Sigmoid colon (tissue), 7 donors: ENCODE results near the gene CHRNA7. TPM values are rescaled to one million over a fixed set of nuclear protein-coding genes. Genes with fewer than 3 reads are reported as not detected.

ENCODE experiments used
- DNase-seq: peaks from one replicate; pipeline ENCODE4 v3.0.0-alpha.2; 2019
- H3K27ac ChIP-seq, 4 donors: fragments of 200-600 bp; sonication (generic); one replicate each; pipeline ENCODE4 v1.5.1; 2016 to 2019; ENCODE audit warnings: mild to moderate bottlenecking in 1 of 4
- H3K27me3 ChIP-seq, 3 donors: fragments of 200-600 bp; sonication (generic); one replicate each; pipeline ENCODE4 v1.5.1; 2019; ENCODE audit warnings: mild to moderate bottlenecking in 1 of 3
- H3K36me3 ChIP-seq, 4 donors: fragments of 200-600 bp; sonication (generic); one replicate each; pipeline ENCODE4 v1.5.1; 2016 to 2019
- H3K4me1 ChIP-seq, 4 donors: fragments of 200-600 bp; sonication (generic); one replicate each; pipeline ENCODE4 v1.5.1; 2017 to 2019
- H3K4me3 ChIP-seq, 4 donors: fragments of 200-600 bp; sonication (generic); one replicate each; pipeline ENCODE4 v1.5.1; 2017 to 2019; ENCODE audit warnings: mild to moderate bottlenecking in 2 of 4, moderate library complexity in 1 of 4
- H3K9me3 ChIP-seq, 4 donors: fragments of 200-600 bp in 3 of 4; sonication (generic) in 3 of 4; one replicate each; pipeline versions ENCODE4 v1.5.1 to v1.6.1; 2013 to 2019
- CTCF ChIP-seq, 4 experiments: fragments of 450-650 bp in 3 of 4; fragments of 200-600 bp in 1 of 4; IDR thresholded peaks; one replicate each; pipeline ENCODE4 v1.5.1; 2016 to 2019; ENCODE audit warnings: antibody characterized with exemption in 4 of 4, mild to moderate bottlenecking in 3 of 4, moderate library complexity in 2 of 4
- EP300 ChIP-seq, 4 donors: sonication (generic); formaldehyde crosslinking; IDR thresholded peaks; one replicate each; pipeline ENCODE4 v1.6.1; 2017; ENCODE audit warnings: antibody characterized with exemption in 4 of 4
- POLR2A ChIP-seq, 2 donors: fragments of 450-650 bp; IDR thresholded peaks; one replicate each; pipeline ENCODE4 v1.6.1; 2016; ENCODE audit warnings: antibody characterized with exemption in 2 of 2, mild to moderate bottlenecking in 2 of 2, moderate library complexity in 2 of 2
- POLR2AphosphoS5 ChIP-seq, 4 donors: sonication (generic); formaldehyde crosslinking; IDR thresholded peaks; one replicate each; pipeline ENCODE4 v1.6.1; 2017; ENCODE audit warnings: antibody characterized with exemption in 4 of 4
- WGBS, 2 donors: extraction: QIAGEN DNeasy Blood & Tissue Kit; methylation state at CpG; one replicate each; pipeline ENCODE4 v1.1.7; 2013; 5-methylcytosine and 5-hydroxymethylcytosine counted together
- intact Hi-C: fragments of 100-400 bp; cut with DNase I; formaldehyde crosslinking; loops from one replicate; pipeline ENCODE4 v1.15.1; 2023
- polyA plus RNA-seq, 3 donors: library from polyadenylated mRNA; stranded (reverse); fragments of 200-250 nt; gene quantifications; one replicate each; pipeline ENCODE4 v1.2.3, GENCODE V29; 2013
- total RNA-seq, 4 donors: library from RNA; depleted of rRNA; stranded (reverse); fragments of >200 nt; gene quantifications; one replicate each; pipeline ENCODE4 v1.1.0, GENCODE V29; 2016
- donor health status: healthy with polysubstance abuse.
- donor health status: Bipolar disorder and iron deficiency.
- donor health status: healthy.

Gene CHRNA7
- total and polyA plus RNA-seq, 7 donors, result 0.54 to 7.8 (median 1.4) TPM; not detected in 1

DNA sequence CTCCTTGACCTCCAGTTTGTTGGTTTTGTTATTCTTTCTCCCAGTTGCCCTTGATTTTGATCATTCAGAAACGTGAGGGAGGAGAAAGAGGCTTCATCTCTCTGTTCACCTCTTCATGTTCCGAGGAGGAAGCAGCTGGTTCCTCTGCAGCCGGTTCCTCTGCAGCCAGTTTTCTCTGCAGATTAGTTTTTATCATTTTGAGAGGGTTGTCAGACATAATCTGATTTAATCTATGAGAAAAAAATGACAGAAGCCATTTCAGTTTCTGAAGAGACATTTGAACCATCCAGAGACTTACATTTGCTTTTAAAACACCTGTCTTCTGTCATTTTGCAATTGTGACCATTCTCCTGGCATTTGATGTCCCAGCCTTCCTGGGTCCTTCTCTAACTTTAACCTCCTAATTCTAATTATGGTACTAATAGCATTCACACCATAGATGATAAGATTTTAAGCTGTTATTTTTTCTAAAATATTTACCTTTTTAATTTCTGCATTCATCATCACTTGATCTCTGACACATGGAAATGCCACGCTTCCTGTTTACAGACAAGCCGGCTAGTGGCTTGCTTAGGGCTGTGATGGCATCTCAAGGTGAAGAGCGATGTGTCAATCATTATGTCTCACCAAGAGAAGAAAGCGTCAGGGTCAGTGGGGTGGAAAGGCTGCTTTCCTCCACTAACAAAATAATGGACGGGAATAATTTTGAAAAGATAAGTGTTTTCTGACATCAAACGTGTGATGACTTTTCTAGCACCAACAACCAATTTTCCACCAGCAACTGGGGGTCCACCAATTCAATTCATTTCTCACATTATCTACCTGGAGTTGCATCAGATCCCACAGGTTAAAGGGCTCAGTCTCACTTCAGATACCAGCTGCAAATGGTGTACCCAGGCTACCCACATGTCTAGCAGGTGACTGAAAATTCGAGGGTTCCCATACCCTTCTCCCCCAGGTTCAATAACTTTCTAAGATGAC, 76.4 kb downstream of the CHRNA7 start:
- H3K4me3 ChIP-seq, result no peak overlapping the region
- no peak for TF ChIP-seq POLR2A (IDR thresholded peaks at IDR 0.05)
- no peak for TF ChIP-seq CTCF (IDR thresholded peaks at IDR 0.05)
- TF ChIP-seq EP300 (IDR thresholded peaks at IDR 0.05), result no peak
- TF ChIP-seq POLR2AphosphoS5 (IDR thresholded peaks at IDR 0.05), result no peak
- no peak for DNase-seq
- 58 to 80% methylated on average over 10 of the region's 10 CpGs for WGBS, 2 donors
- intact Hi-C loops, result no loop called here
- H3K27me3 ChIP-seq, result no peaks in the 10 kb centered on the region
- H3K27ac ChIP-seq, result no peak overlapping the region
- H3K4me1 ChIP-seq, result no peaks in the 10 kb centered on the region
- no peaks in the 10 kb centered on the region for H3K36me3 ChIP-seq
- no peaks in the 10 kb centered on the region for H3K9me3 ChIP-seq

- no peak for TF ChIP-seq CTCF (IDR thresholded peaks at IDR 0.05)
- no peak for TF ChIP-seq EP300 (IDR thresholded peaks at IDR 0.05)
- TF ChIP-seq POLR2A (IDR thresholded peaks at IDR 0.05), result no peak
- TF ChIP-seq POLR2AphosphoS5 (IDR thresholded peaks at IDR 0.05), result no peak
- H3K27me3 ChIP-seq, result no peaks in the 10 kb centered on the region
- H3K27ac ChIP-seq, result no peak overlapping the region
- no peak for DNase-seq
- no peaks in the 10 kb centered on the region for H3K36me3 ChIP-seq
- intact Hi-C loops, result no loop called here
- no peaks in the 10 kb centered on the region for H3K9me3 ChIP-seq
- H3K4me3 ChIP-seq, result no peak overlapping the region
- H3K4me1 ChIP-seq, result no peaks in the 10 kb centered on the region
- 93 to 94% methylated on average over 13 of the region's 13 CpGs for WGBS, 2 donors
Measured at GRCh38 chr15:32107477-32108080, 77.3 kb downstream of the CHRNA7 start.

GRCh38 chr15:32108661-32109060, 78.3 kb downstream of the CHRNA7 start:
- 97% methylated on average over 5 of the region's 5 CpGs for WGBS, 2 donors
- no peak for DNase-seq
- Histone ChIP-seq H3K36me3 (no peaks in the 10 kb centered on the region), H3K4me1 (no peaks in the 10 kb centered on the region), H3K27me3 (no peaks in the 10 kb centered on the region), H3K4me3 (no peak overlapping the region), H3K27ac (no peak overlapping the region), H3K9me3 (no peaks in the 10 kb centered on the region)
- TF ChIP-seq EP300 (IDR thresholded peaks at IDR 0.05) (no peak), POLR2A (IDR thresholded peaks at IDR 0.05) (no peak), POLR2AphosphoS5 (IDR thresholded peaks at IDR 0.05) (no peak), CTCF (IDR thresholded peaks at IDR 0.05) (no peak)
- intact Hi-C loops, result no loop called here

GRCh38 chr15:32112101-32112500, 81.8 kb downstream of the CHRNA7 start:
- intact Hi-C loops, result no loop called here
- H3K27ac ChIP-seq, result no peak overlapping the region
- H3K4me1 ChIP-seq, result no peaks in the 10 kb centered on the region
- H3K4me3 ChIP-seq, result no peak overlapping the region
- 89 to 90% methylated on average over 8 of the region's 8 CpGs for WGBS, 2 donors
- no peak for DNase-seq
- no peaks in the 10 kb centered on the region for H3K36me3 ChIP-seq
- no peaks in the 10 kb centered on the region for H3K27me3 ChIP-seq
- no peaks in the 10 kb centered on the region for H3K9me3 ChIP-seq
- TF ChIP-seq CTCF (IDR thresholded peaks at IDR 0.05), result no peak
- TF ChIP-seq POLR2AphosphoS5 (IDR thresholded peaks at IDR 0.05), result no peak
- TF ChIP-seq POLR2A (IDR thresholded peaks at IDR 0.05), result no peak
- TF ChIP-seq EP300 (IDR thresholded peaks at IDR 0.05), result no peak
